LNCaP clone FGC (cell line): ENCODE measurements around the gene ADAMTSL3.

Experiments used
- DNase-seq: peaks from one replicate; pipeline ENCODE4 v3.0.0-alpha.2; 2011; ENCODE audit warnings: low read depth
- H3K4me3 ChIP-seq: 2 replicates; pipeline ENCODE4 v1.5.1; 2011; ENCODE audit warnings: mild to moderate bottlenecking, low read depth, low read length, control low read depth
- TF ChIP-seq, protein P1 (sequence below): IDR thresholded peaks from 2 replicates; pipeline ENCODE4 v1.5.1; 2012; ENCODE audit warnings: mild to moderate bottlenecking; ENCODE audit not compliant: control insufficient read depth, insufficient read depth; ENCODE audit errors: extremely low read depth

The ADAMTSL3 gene

DNA sequence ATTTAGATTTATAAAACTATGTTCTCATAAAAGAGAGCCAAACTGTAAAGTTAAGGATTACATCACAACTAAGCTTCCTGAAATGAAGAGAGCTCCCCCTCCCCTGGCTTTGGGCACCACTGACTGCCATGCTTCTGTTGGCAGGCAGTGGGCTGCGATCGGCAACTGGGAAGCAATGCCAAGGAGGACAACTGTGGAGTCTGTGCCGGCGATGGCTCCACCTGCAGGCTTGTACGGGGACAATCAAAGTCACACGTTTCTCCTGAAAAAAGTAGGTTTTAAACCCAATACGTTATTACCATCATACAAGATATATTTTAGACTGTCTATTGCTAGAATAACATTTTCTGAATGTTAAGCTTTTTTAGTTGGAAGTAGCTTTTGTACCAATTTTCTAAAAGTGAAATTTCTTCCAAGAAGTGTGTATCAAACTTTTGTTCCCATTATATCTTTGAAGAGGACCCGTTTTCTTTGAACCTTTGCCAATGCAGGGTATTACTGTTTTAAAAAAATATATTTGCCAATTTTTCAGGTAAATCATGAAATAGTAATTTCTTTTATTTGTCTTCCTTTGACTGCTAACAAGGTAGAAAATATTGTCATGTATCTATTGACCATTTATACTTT, 184.1 kb downstream of the ADAMTSL3 start:
- DNase-seq: no peak
- TF ChIP-seq, protein P1, sequence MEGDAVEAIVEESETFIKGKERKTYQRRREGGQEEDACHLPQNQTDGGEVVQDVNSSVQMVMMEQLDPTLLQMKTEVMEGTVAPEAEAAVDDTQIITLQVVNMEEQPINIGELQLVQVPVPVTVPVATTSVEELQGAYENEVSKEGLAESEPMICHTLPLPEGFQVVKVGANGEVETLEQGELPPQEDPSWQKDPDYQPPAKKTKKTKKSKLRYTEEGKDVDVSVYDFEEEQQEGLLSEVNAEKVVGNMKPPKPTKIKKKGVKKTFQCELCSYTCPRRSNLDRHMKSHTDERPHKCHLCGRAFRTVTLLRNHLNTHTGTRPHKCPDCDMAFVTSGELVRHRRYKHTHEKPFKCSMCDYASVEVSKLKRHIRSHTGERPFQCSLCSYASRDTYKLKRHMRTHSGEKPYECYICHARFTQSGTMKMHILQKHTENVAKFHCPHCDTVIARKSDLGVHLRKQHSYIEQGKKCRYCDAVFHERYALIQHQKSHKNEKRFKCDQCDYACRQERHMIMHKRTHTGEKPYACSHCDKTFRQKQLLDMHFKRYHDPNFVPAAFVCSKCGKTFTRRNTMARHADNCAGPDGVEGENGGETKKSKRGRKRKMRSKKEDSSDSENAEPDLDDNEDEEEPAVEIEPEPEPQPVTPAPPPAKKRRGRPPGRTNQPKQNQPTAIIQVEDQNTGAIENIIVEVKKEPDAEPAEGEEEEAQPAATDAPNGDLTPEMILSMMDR: peak; percentile 53
- no peak overlapping the region for H3K4me3 ChIP-seq

DNA sequence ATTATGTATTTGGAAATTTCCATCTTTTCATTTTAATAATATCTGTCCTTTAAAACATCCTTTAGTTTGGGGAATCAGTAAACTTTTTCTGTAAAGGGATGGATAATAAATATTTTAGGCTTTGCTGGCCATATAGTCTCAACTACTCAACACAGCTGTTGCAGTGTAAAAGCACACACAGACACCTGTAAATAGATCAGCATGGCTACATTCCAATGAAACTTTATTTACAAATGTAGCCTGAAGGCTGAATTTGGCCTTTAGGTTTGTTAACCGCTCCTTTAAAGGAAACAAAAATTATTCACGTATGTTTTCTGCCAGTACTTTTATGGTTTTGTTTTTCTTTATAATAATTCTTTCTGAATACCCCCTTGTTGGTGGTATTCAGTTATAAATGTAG, 184.8 kb downstream of the ADAMTSL3 start:
- H3K4me3 ChIP-seq: no peak overlapping the region
- TF ChIP-seq, protein P1: no peak
- DNase-seq: peak; percentile 50

DNA sequence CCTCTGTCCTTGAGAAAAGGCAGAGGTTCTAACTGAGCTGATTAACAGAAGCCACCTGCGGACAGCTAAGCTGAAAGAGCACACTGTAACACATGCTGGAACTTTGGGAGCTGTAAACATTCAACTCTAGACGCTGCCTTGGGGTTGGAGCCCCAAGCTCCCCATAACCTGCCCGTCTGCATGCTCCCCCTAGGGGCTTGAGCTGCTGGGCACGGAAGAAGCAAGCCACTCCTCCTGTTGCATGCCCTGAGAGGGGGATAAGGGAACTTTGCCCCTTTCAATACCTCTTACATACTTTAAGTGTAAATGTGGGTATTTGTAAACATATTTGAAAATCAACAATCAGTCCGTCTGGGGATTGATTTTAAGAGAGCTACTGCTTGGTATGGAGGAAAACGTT, 188.4 kb downstream of the ADAMTSL3 start:
- DNase-seq: no peak
- TF ChIP-seq, protein P1: no peak
- no peak overlapping the region for H3K4me3 ChIP-seq

DNA sequence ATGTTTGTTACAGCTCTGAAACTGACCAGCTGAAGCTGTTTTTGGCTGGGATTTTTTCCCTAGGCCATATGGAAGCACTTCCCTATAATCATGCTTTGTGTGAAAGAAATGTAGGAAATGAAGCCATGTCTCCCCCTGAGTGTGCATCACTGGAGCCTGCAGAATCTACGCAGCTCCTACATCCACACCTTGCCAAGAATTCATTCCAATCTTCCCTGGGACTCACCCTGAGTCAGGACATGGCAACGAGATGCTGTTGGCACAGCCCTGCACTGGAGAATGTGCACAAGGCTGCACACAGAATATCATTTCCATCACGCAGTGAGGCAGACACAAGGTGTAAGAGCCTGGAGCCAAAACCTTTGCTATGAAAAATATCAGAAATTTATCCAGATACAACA, 189.5 kb downstream of the ADAMTSL3 start:
- DNase-seq: no peak
- TF ChIP-seq, protein P1: no peak

DNA sequence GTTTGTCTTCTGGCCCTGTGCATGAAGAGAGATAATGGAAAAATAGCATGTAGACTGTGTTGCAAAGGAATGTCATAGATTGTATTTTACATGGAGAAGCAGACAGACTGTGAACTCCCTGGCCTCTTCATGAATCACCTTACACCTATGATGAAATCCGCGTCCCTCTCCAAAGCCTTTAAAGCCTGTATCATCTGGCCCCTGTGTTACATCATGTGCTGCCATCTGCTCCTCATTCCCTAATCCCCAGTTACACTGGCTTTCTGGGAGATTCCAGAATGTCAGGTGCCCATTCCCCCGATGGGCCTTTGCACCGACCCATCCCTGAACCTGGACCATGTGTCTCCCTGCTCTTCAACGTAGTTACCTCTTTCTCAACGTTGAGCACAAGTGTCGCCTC, 190.8 kb downstream of the ADAMTSL3 start:
- no peak overlapping the region for H3K4me3 ChIP-seq
- no peak for DNase-seq
- TF ChIP-seq, protein P1: no peak

More for the DNA sequence above, 189.5 kb downstream of the ADAMTSL3 start:
- no peak overlapping the region for H3K4me3 ChIP-seq

DNA sequence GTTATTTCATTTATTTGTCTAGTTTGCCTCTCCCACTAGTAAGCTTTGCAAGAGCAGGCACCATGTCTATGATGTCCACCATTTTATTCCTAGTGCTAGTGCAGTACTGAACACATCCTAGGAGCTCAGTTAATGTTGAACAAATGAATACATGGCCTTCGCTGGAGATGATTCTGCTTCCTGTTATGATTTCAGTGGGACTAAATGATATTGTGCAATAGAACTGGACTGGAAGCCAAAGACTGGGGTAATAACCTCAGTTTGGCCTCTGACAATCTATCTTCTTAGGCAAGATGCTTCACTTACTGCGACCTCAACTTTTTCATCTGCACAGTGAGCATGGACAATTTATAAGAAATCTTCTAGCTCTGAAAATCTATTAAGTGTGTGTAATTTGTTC, 191.3 kb downstream of the ADAMTSL3 start:
- TF ChIP-seq, protein P1: no peak
- no peak for DNase-seq
- H3K4me3 ChIP-seq: no peak overlapping the region

DNA sequence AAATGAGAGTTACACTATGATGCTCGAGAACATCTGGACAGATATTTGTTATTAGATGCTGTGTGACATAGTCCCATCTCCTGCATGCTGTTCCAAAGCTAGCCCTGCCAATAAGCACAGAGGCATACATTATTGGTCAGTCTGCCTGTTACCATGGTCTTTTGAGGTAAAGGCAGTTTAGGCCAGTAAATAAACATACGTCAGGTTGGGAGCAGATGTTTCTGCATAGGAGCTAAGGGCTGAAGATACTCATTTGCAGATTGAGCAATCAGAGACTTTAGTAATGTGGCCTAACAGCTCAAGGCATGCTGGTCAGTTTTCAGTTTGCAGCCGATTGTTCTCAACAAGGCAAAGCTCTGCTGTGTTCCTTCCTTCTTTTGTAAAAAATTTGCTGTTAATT, 192.9 kb downstream of the ADAMTSL3 start:
- DNase-seq: no peak
- H3K4me3 ChIP-seq: no peak overlapping the region
- TF ChIP-seq, protein P1: no peak
